ENCODE measurements around the gene WNT5B.

Gene WNT5B

GRCh38 chr12:1660304-1661187 is 31.5 kb downstream of the WNT5B start:
- peaks cover 38% of the 10 kb centered on the region for H3K36me3 Mint-ChIP-seq (ENCODE audit: insufficient read depth)
- ATAC-seq (replicated peaks) (peak; percentile 59), DNase-seq (peak; percentile 54 to 65 (median 57))
- H3K27me3 Mint-ChIP-seq, result no peaks in the 10 kb centered on the region
- H3K9me3 Mint-ChIP-seq, result no peaks in the 10 kb centered on the region
- peaks cover 19 to 24% of the 10 kb centered on the region in 2 donors for H3K4me1 Mint-ChIP-seq (ENCODE audit: low read depth in 2 of 2)
- H3K27ac Mint-ChIP-seq, result peak overlapping the region; percentile 62 to 92
- H3K4me3 Mint-ChIP-seq, result peak overlapping the region; percentile 9 to 56

- H3K36me3 Mint-ChIP-seq (ENCODE audit: insufficient read depth), result peaks cover 38% of the 10 kb centered on the region
- peak; percentile 82 for ATAC-seq (replicated peaks)
- H3K9me3 Mint-ChIP-seq, result no peaks in the 10 kb centered on the region
- peak overlapping the region; percentile 79 to 81 for H3K4me3 Mint-ChIP-seq
- H3K4me1 Mint-ChIP-seq (ENCODE audit: low read depth in 2 of 2), result peaks cover 22 to 30% of the 10 kb centered on the region in 2 donors
- no peaks in the 10 kb centered on the region for H3K27me3 Mint-ChIP-seq
- DNase-seq, result peak; percentile 84 to 86 (median 85)
- peak overlapping the region; percentile 49 to 76 for H3K27ac Mint-ChIP-seq
Observed at GRCh38 chr12:1661553-1662335, 32.7 kb downstream of the WNT5B start.

GRCh38 chr12:1662761-1663439 is 33.9 kb downstream of the WNT5B start:
- H3K36me3 Mint-ChIP-seq (ENCODE audit: insufficient read depth), result peaks cover 38% of the 10 kb centered on the region

GRCh38 chr12:1663440-1664132 is 34.6 kb downstream of the WNT5B start:
- H3K27ac Mint-ChIP-seq, result peak overlapping the region; percentile 49 to 55
- peaks cover 31 to 43% of the 10 kb centered on the region in 2 donors for H3K4me1 Mint-ChIP-seq (ENCODE audit: low read depth in 2 of 2)
- peak overlapping the region; percentile 70 to 79 for H3K4me3 Mint-ChIP-seq
- ATAC-seq (replicated peaks) (no peak), DNase-seq (peak in 1 of 3 experiments; percentile 17)
- peaks cover 40% of the 10 kb centered on the region for H3K36me3 Mint-ChIP-seq (ENCODE audit: insufficient read depth)
- no peaks in the 10 kb centered on the region for H3K27me3 Mint-ChIP-seq
- H3K9me3 Mint-ChIP-seq, result no peaks in the 10 kb centered on the region

More at GRCh38 chr12:1662761-1663439, 33.9 kb downstream of the WNT5B start:
- H3K4me3 Mint-ChIP-seq, result peak overlapping the region; percentile 70 to 79
- no peaks in the 10 kb centered on the region for H3K27me3 Mint-ChIP-seq
- DNase-seq (peak; percentile 20 to 31 (median 28)), ATAC-seq (replicated peaks) (no peak)
- H3K9me3 Mint-ChIP-seq, result no peaks in the 10 kb centered on the region
- H3K4me1 Mint-ChIP-seq (ENCODE audit: low read depth in 2 of 2), result peaks cover 29 to 40% of the 10 kb centered on the region in 2 donors
- H3K27ac Mint-ChIP-seq, result peak overlapping the region; percentile 49 to 55

GRCh38 chr12:1665366-1665765 is 36.3 kb downstream of the WNT5B start:
- DNase-seq (no peak), ATAC-seq (replicated peaks) (no peak)
- Mint-ChIP-seq H3K27ac (no peak overlapping the region), H3K9me3 (no peaks in the 10 kb centered on the region), H3K27me3 (no peaks in the 10 kb centered on the region), H3K4me3 (no peak overlapping the region), H3K36me3 (ENCODE audit: insufficient read depth) (peaks cover 29% of the 10 kb centered on the region), H3K4me1 (ENCODE audit: low read depth in 2 of 2) (peaks cover 34 to 52% of the 10 kb centered on the region in 2 donors)

- peaks cover 27% of the 10 kb centered on the region for H3K36me3 Mint-ChIP-seq (ENCODE audit: insufficient read depth)
- peaks cover 32 to 58% of the 10 kb centered on the region in 2 donors for H3K4me1 Mint-ChIP-seq (ENCODE audit: low read depth in 2 of 2)
- H3K27me3 Mint-ChIP-seq, result no peaks in the 10 kb centered on the region
- peak overlapping the region in 1 of 2 donors; percentile 29 for H3K27ac Mint-ChIP-seq
- DNase-seq (no peak), ATAC-seq (replicated peaks) (no peak)
- peak overlapping the region in 1 of 2 donors; percentile 75 for H3K4me3 Mint-ChIP-seq
- no peaks in the 10 kb centered on the region for H3K9me3 Mint-ChIP-seq
Observed at GRCh38 chr12:1666215-1666614, 37.2 kb downstream of the WNT5B start.

- peak overlapping the region; percentile 31 to 75 for H3K4me3 Mint-ChIP-seq
- H3K27me3 Mint-ChIP-seq, result no peaks in the 10 kb centered on the region
- peaks cover 23% of the 10 kb centered on the region for H3K36me3 Mint-ChIP-seq (ENCODE audit: insufficient read depth)
- H3K27ac Mint-ChIP-seq, result peak overlapping the region; percentile 29 to 93
- ATAC-seq (replicated peaks) (no peak), DNase-seq (no peak)
- H3K9me3 Mint-ChIP-seq, result no peaks in the 10 kb centered on the region
- H3K4me1 Mint-ChIP-seq (ENCODE audit: low read depth in 2 of 2), result peaks cover 31 to 60% of the 10 kb centered on the region in 2 donors
Observed at GRCh38 chr12:1666685-1667162, 37.7 kb downstream of the WNT5B start.

GRCh38 chr12:1668833-1669543 is 40.0 kb downstream of the WNT5B start:
- Mint-ChIP-seq H3K4me3 (peak overlapping the region; percentile 58 to 66), H3K27me3 (no peaks in the 10 kb centered on the region), H3K4me1 (ENCODE audit: low read depth in 2 of 2) (peaks cover 29 to 54% of the 10 kb centered on the region in 2 donors), H3K27ac (peak overlapping the region; percentile 81 to 92), H3K36me3 (ENCODE audit: insufficient read depth) (peaks cover 4% of the 10 kb centered on the region), H3K9me3 (no peaks in the 10 kb centered on the region)
- peak; percentile 45 for ATAC-seq (replicated peaks)
- DNase-seq, result no peak

- ATAC-seq (replicated peaks), result no peak
- no peaks in the 10 kb centered on the region for H3K9me3 Mint-ChIP-seq
Observed at GRCh38 chr12:1670358-1671268, 41.6 kb downstream of the WNT5B start.

GRCh38 chr12:1676043-1676442 is 47.0 kb downstream of the WNT5B start:
- Mint-ChIP-seq H3K27ac (no peak overlapping the region), H3K27me3 (no peaks in the 10 kb centered on the region), H3K9me3 (no peaks in the 10 kb centered on the region), H3K4me1 (ENCODE audit: low read depth in 2 of 2) (peaks cover 3 to 8% of the 10 kb centered on the region in 2 donors), H3K36me3 (ENCODE audit: insufficient read depth) (no peaks in the 10 kb centered on the region), H3K4me3 (no peak overlapping the region)
- no peak for ATAC-seq (replicated peaks)
- DNase-seq, result no peak

More at GRCh38 chr12:1670358-1671268, 41.6 kb downstream of the WNT5B start:
- no peak for DNase-seq
- Mint-ChIP-seq H3K4me3 (no peak overlapping the region), H3K27ac (peak overlapping the region in 1 of 2 donors; percentile 35), H3K36me3 (ENCODE audit: insufficient read depth) (peaks cover 4% of the 10 kb centered on the region), H3K4me1 (ENCODE audit: low read depth in 2 of 2) (peaks cover 23 to 45% of the 10 kb centered on the region in 2 donors), H3K27me3 (no peaks in the 10 kb centered on the region)

GRCh38 chr12:1680804-1681492 is 51.9 kb downstream of the WNT5B start:
- no peak for DNase-seq
- no peaks in the 10 kb centered on the region for H3K27me3 Mint-ChIP-seq
- ATAC-seq (replicated peaks), result no peak
- no peaks in the 10 kb centered on the region for H3K4me1 Mint-ChIP-seq (ENCODE audit: low read depth in 2 of 2)
- no peaks in the 10 kb centered on the region for H3K36me3 Mint-ChIP-seq (ENCODE audit: insufficient read depth)
- H3K27ac Mint-ChIP-seq, result no peak overlapping the region
- no peaks in the 10 kb centered on the region for H3K9me3 Mint-ChIP-seq
- H3K4me3 Mint-ChIP-seq, result no peak overlapping the region

All from effector memory CD8-positive, alpha-beta T cell (primary cell).